GM12878 (cell line): Measurements from ENCODE around the gene TXNRD1. TPM values are rescaled to one million over a fixed set of nuclear protein-coding genes. Genes with fewer than 3 reads are reported as not detected.

Experiments used
- ATAC-seq: fragments of 200-7000 bp; cut with Tn5 transposase; 3 replicates; pipeline ENCODE4 v1.9.1; 2020; ENCODE audit warnings: mild to moderate bottlenecking, moderate library complexity
- BruUV-seq: library from RNA; stranded (reverse); fragments of 400-500 nt; replicated peaks from 2 replicates; lab custom pipeline; 2021; lab: Mats Ljungman, UMichigan
- CTCF ChIA-PET: fragments of 300-600 bp; sonication (Branson Sonifier 250); formaldehyde crosslinking; extraction: SDS; loops from one replicate; lab custom pipeline; 2021; ENCODE audit warnings: inconsistent platforms; lab: Yijun Ruan, JAX
- POLR2A ChIA-PET: fragments of 350-600 bp; formaldehyde crosslinking; extraction: SDS; loops from one replicate; lab custom pipeline; 2021; ENCODE audit warnings: inconsistent platforms; lab: Charles Lee
- RAD21 ChIA-PET: fragments of 300-600 bp; sonication (Branson Sonifier 250); formaldehyde crosslinking; loops from one replicate; lab custom pipeline; 2023; ENCODE audit warnings: antibody characterized with exemption; ENCODE audit not compliant: unreplicated experiment; lab: Charles Lee
- SMC1A ChIA-PET: fragments of 300-600 bp; sonication (Branson Sonifier 250); formaldehyde crosslinking; loops from one replicate; lab custom pipeline; 2023; ENCODE audit not compliant: unreplicated experiment, uncharacterized antibody; lab: Charles Lee
- DNase-seq: peaks from one replicate; pipeline ENCODE4 v3.0.0-alpha.2; 2011; ENCODE audit warnings: low read depth, low spot score
- FAIRE-seq: peaks from 3 replicates; lab custom pipeline; 2011; peaks lifted over from hg19 to GRCh38; lab: Jason Lieb, UNC
- H2AFZ ChIP-seq: 2 replicates; pipeline ENCODE4 v1.6.0; 2011; ENCODE audit warnings: low read depth, low read length, control low read depth; ENCODE audit not compliant: control insufficient read depth
- H3K27ac ChIP-seq: 2 replicates; pipeline ENCODE4 v1.5.1; 2011; ENCODE audit warnings: control low read depth; ENCODE audit not compliant: control insufficient read depth, insufficient read depth
- H3K27me3 ChIP-seq, 2 experiments: replicated peaks in 1 of 2; 2 replicates each; pipeline versions ENCODE4 v1.6.0 to v1.6.1; 2011; ENCODE audit warnings: low read length in 1 of 2; ENCODE audit not compliant: control insufficient read depth in 2 of 2, insufficient read depth in 2 of 2
- H3K36me3 ChIP-seq, 2 experiments: 2 replicates each; pipeline ENCODE4 v1.5.1; 2011; ENCODE audit warnings: low read length in 1 of 2; ENCODE audit not compliant: control insufficient read depth in 2 of 2, insufficient read depth in 2 of 2
- H3K4me1 ChIP-seq: 2 replicates; pipeline ENCODE4 v1.6.1; 2011; ENCODE audit warnings: mild to moderate bottlenecking, low read length, moderate library complexity, mixed read lengths; ENCODE audit not compliant: control insufficient read depth, insufficient read depth
- H3K4me2 ChIP-seq: 2 replicates; pipeline ENCODE4 v1.6.0; 2011; ENCODE audit warnings: control low read depth; ENCODE audit not compliant: control insufficient read depth, insufficient read depth
- H3K4me3 ChIP-seq: fragments of 200-600 bp; sonication (generic); 2 replicates; pipeline ENCODE4 v1.5.1; 2016
- H3K79me2 ChIP-seq: 2 replicates; pipeline ENCODE4 v1.6.0; 2011; ENCODE audit warnings: low read length; ENCODE audit not compliant: control insufficient read depth, insufficient read depth
- H3K9ac ChIP-seq: 2 replicates; pipeline ENCODE4 v1.8.0; 2011; ENCODE audit warnings: low read length, control low read depth, mixed read lengths; ENCODE audit not compliant: control insufficient read depth, insufficient read depth
- H3K9me3 ChIP-seq: replicated peaks from 3 replicates; pipeline ENCODE4 v1.5.1; 2011; ENCODE audit warnings: mild to moderate bottlenecking, low read length; ENCODE audit not compliant: control insufficient read depth, insufficient read depth
- H4K20me1 ChIP-seq: 2 replicates; pipeline ENCODE4 v1.6.0; 2011; ENCODE audit not compliant: control insufficient read depth, insufficient read depth
- BHLHE40 ChIP-seq, 2 experiments: fragments of 450-650 bp in 1 of 2; IDR thresholded peaks; 2 replicates each; pipeline ENCODE4 v1.6.1; 2011 to 2017; ENCODE audit warnings: low read depth in 2 of 2, borderline replicate concordance in 1 of 2, improper control_type of control experiment in 1 of 2, low read length in 1 of 2, mild to moderate bottlenecking in 1 of 2
- CBX3 ChIP-seq: fragments of 200-600 bp; sonication (generic); IDR thresholded peaks from 2 replicates; pipeline ENCODE4 v1.6.1; 2016; ENCODE audit warnings: low read depth, borderline replicate concordance
- EGR1 ChIP-seq, 2 experiments: IDR thresholded peaks; 1 replicate in 1 of 2; 2 replicates in 1 of 2; pipeline ENCODE4 v1.6.1; 2011 to 2012; ENCODE audit warnings: low read depth in 2 of 2, low read length in 2 of 2, borderline replicate concordance in 1 of 2, mild to moderate bottlenecking in 1 of 2, moderate library complexity in 1 of 2
- FOXK2 ChIP-seq: fragments of 450-650 bp; IDR thresholded peaks from 2 replicates; pipeline ENCODE4 v1.6.1; 2017; ENCODE audit warnings: mild to moderate bottlenecking, moderate library complexity
- SPI1 ChIP-seq: IDR thresholded peaks from 2 replicates; pipeline ENCODE4 v1.6.1; 2011; ENCODE audit warnings: low read depth, mild to moderate bottlenecking, low read length, moderate library complexity, borderline replicate concordance; ENCODE audit not compliant: insufficient read depth
- WGBS: methylation state at CpG from one replicate; pipeline ENCODE4 v1.1.6; 2016; ENCODE audit warnings: low lambda C conversion rate; ENCODE audit not compliant: insufficient replicate concordance, insufficient coverage; ENCODE audit errors: missing lambda C conversion rate; 5-methylcytosine and 5-hydroxymethylcytosine counted together
- in situ Hi-C: fragments of 300-500 bp; cut with MboI; formaldehyde crosslinking; loops from 9 replicates; pipeline ENCODE4 v1.14.3; 2018; ENCODE audit warnings: mixed read lengths
- intact Hi-C: fragments of 100-400 bp; cut with micrococcal nuclease; formaldehyde crosslinking; loops from one replicate; pipeline ENCODE4 v1.14.2; 2022; ENCODE audit not compliant: unreplicated experiment
- polyA plus RNA-seq, 11 experiments: library from polyadenylated mRNA; depleted of rRNA in 4 of 11; unstranded in 6 of 11; stranded (reverse) in 5 of 11; fragments of >200 nt; fragmentation: Nextera tagmentation in 4 of 11; fragmentation: Illumina TruSeq in 1 of 11; extraction: Ambion mirVana in 4 of 11; extraction: Trizol in 1 of 11; gene quantifications; 1 replicate in 1 of 11; 2 replicates in 10 of 11; pipeline versions ENCODE4 v1.2.1 to v1.2.3, GENCODE V29; 2011 to 2016; ENCODE audit warnings: inconsistent platforms in 2 of 11, missing spikeins in 2 of 11, low read depth in 1 of 11
- total RNA-seq, 4 experiments: library from RNA; depleted of rRNA in 3 of 4; stranded (reverse); fragments of >200 nt in 3 of 4; fragmentation: Illumina TruSeq in 1 of 4; extraction: Trizol in 1 of 4; gene quantifications; 2 replicates each; pipeline versions ENCODE4 v1.2.1 to v1.2.3, GENCODE V29; 2013 to 2021

TXNRD1 gene
- total and polyA plus RNA-seq, 10 of the 15 experiments (the other 5 are each of a cell fraction or from before 2014, with no cell fraction given), result 52.6 to 84.6 (median 67.8) TPM

DNA sequence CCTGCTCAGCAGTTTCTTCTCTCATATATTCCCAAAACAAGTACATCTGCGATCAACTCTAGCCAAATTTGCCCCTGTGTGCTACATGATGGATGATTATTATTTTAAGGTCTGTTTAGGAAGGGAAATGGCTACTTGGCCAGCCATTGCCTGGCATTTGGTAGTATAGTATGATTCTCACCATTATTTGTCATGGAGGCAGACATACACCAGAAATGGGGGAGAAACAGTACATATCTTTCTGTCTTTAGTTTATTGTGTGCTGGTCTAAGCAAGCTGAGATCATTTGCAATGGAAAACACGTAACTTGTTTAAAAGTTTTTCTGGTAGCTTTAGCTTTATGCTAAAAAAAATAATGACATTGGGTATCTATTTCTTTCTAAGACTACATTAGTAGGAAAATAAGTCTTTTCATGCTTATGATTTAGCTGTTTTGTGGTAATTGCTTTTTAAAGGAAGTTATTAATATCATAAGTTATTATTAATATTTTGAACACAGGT, 133.5 kb downstream of the TXNRD1 start:
- ChIA-PET RAD21 (no interaction called here), SMC1A (interaction anchor here (0.7 kb wide), 2 partner anchors 9 to 132 kb away, joined by 3 read pairs; no protein-coding TSS in a partner anchor), CTCF (no interaction called here), POLR2A (no interaction called here)
- no peaks in the 10 kb centered on the region for H3K9me3 ChIP-seq
- no peak overlapping the region for H3K9ac ChIP-seq
- intact Hi-C loops (no loop called here), in situ Hi-C loops (no loop called here)
- BruUV-seq, result no TSS peak
- H3K4me1 ChIP-seq, result peaks cover 9% of the 10 kb centered on the region
- H3K36me3 ChIP-seq, result peaks cover 11 to 40% of the 10 kb centered on the region in 2 experiments
- no peak overlapping the region for H2AFZ ChIP-seq
- H4K20me1 ChIP-seq, result no peaks in the 10 kb centered on the region
- no peak for ATAC-seq
- no peak overlapping the region for H3K27ac ChIP-seq
- no peaks in the 10 kb centered on the region for H3K27me3 ChIP-seq
- H3K4me3 ChIP-seq, result no peak overlapping the region
- DNase-seq, result no peak
- WGBS, result 98% methylated on average over 2 of the region's 2 CpGs
- no peak for TF ChIP-seq FOXK2
- no peaks in the 10 kb centered on the region for H3K79me2 ChIP-seq
- no peak for FAIRE-seq
- no peak overlapping the region for H3K4me2 ChIP-seq

- ChIA-PET CTCF (interaction anchor here (1.9 kb wide), 1 partner anchor 148 kb away, joined by 6 read pairs; no protein-coding TSS in a partner anchor), POLR2A (no interaction called here)
- ATAC-seq (no peak), DNase-seq (no peak), FAIRE-seq (no peak)
- Histone ChIP-seq H3K79me2 (no peaks in the 10 kb centered on the region), H3K27me3 (no peaks in the 10 kb centered on the region), H4K20me1 (no peaks in the 10 kb centered on the region), H3K4me1 (peaks cover 9% of the 10 kb centered on the region), H2AFZ (no peak overlapping the region)
- in situ Hi-C loops, result no loop called here
- TF ChIP-seq BHLHE40 (IDR thresholded peaks at IDR 0.05; ENCODE audit: borderline replicate concordance in 1 of 2, low read depth in 2 of 2, low read length in 1 of 2), result no peak
- TF ChIP-seq SPI1, result no peak
- TF ChIP-seq EGR1 (IDR thresholded peaks at IDR 0.05; ENCODE audit: borderline replicate concordance in 1 of 2, low read depth in 2 of 2, low read length in 2 of 2), result no peak
- TF ChIP-seq CBX3, result no peak
- TF ChIP-seq, all 136 proteins: peak for 0
- H3K4me2 ChIP-seq, result no peak overlapping the region
- SMC1A ChIA-PET, result no interaction called here
- RAD21 ChIA-PET, result no interaction called here
- no peak overlapping the region for H3K27ac ChIP-seq
- H3K4me3 ChIP-seq, result no peak overlapping the region
- H3K36me3 ChIP-seq, result peaks cover 11 to 40% of the 10 kb centered on the region in 2 experiments
- no peak overlapping the region for H3K9ac ChIP-seq
- BruUV-seq, result no TSS peak
- WGBS, result 97% methylated on average over 8 of the region's 8 CpGs
- H3K9me3 ChIP-seq, result no peaks in the 10 kb centered on the region
- intact Hi-C loops, result loop anchor here (10.0 kb wide), 2 partner anchors 296 to 466 kb away; partner anchors contain the start of gene GLT8D2
These were observed 134.9 kb downstream of the TXNRD1 start for GRCh38 chr12:104350211-104351056.
